WTC11 (cell line): ENCODE results near the gene GALK2. TPM values are rescaled to one million over a fixed set of nuclear protein-coding genes. Genes with fewer than 3 reads are reported as not detected.
A peak's percentile ranks its signal among the peaks of the same experiment; 100 is the strongest.

ENCODE experiments used
- ATAC-seq: fragments of 200-7000 bp; cut with Tn5 transposase; 2 replicates; pipeline ENCODE4 v1.10.0; 2021; ENCODE audit warnings: mild to moderate bottlenecking, moderate library complexity
- CTCF ChIA-PET: fragments of 300-600 bp; sonication (Branson Sonifier 250); formaldehyde crosslinking; loops from one replicate; lab custom pipeline; 2021; ENCODE audit warnings: antibody characterized with exemption; lab: Charles Lee
- POLR2A ChIA-PET: fragments of 350-600 bp; sonication (Branson Sonifier 250); formaldehyde crosslinking; loops from one replicate; lab custom pipeline; 2021; ENCODE audit warnings: antibody characterized with exemption; lab: Charles Lee
- DNase-seq: peaks from one replicate; pipeline ENCODE4 v3.0.0; 2021; ENCODE audit warnings: low spot score
- H3K27ac Mint-ChIP-seq: 2 replicates; pipeline ENCODE4 v1.8.0; 2021; ENCODE audit warnings: mixed read lengths
- H3K27me3 Mint-ChIP-seq: 2 replicates; pipeline ENCODE4 v1.8.0; 2021; ENCODE audit warnings: low read depth, mild to moderate bottlenecking, moderate library complexity, mixed read lengths
- H3K36me3 Mint-ChIP-seq: 2 replicates; pipeline ENCODE4 v1.8.0; 2021; ENCODE audit warnings: mixed read lengths
- H3K4me1 Mint-ChIP-seq: 2 replicates; pipeline ENCODE4 v1.8.0; 2022; ENCODE audit warnings: mixed read lengths
- H3K4me3 Mint-ChIP-seq: 2 replicates; pipeline ENCODE4 v1.8.0; 2021; ENCODE audit warnings: mild to moderate bottlenecking, moderate library complexity, mixed read lengths
- H3K9me3 Mint-ChIP-seq: 2 replicates; pipeline ENCODE4 v1.8.0; 2021; ENCODE audit warnings: mixed read lengths
- CTCF ChIP-seq: fragments of 200-600 bp; IDR thresholded peaks from 2 replicates; pipeline ENCODE4 v1.8.0; 2022; ENCODE audit warnings: antibody characterized with exemption
- ERG ChIP-seq: fragments of 250-450 bp; sonication (Bioruptor Pico); IDR thresholded peaks from 2 replicates; pipeline ENCODE4 v1.8.0; 2021; ENCODE audit warnings: mild to moderate bottlenecking
- ESRRA ChIP-seq: sonication (generic); formaldehyde crosslinking; IDR thresholded peaks from 2 replicates; pipeline ENCODE4 v1.8.1; 2022; ENCODE audit warnings: mild to moderate bottlenecking, missing genetic modification reagents, borderline replicate concordance
- GABPB1 ChIP-seq: sonication (generic); formaldehyde crosslinking; IDR thresholded peaks from 2 replicates; pipeline ENCODE4 v1.8.1; 2023; ENCODE audit warnings: mild to moderate bottlenecking, missing genetic modification reagents
- NFE2L1 ChIP-seq: sonication (generic); formaldehyde crosslinking; IDR thresholded peaks from 2 replicates; pipeline ENCODE4 v1.8.1; 2023; ENCODE audit warnings: missing genetic modification reagents
- RORB ChIP-seq: fragments of 250-450 bp; sonication (Bioruptor Pico); IDR thresholded peaks from 2 replicates; pipeline ENCODE4 v1.9.0; 2021; ENCODE audit warnings: mild to moderate bottlenecking
- SMAD3 ChIP-seq: sonication (generic); formaldehyde crosslinking; IDR thresholded peaks from 2 replicates; pipeline ENCODE4 v1.8.0; 2022; ENCODE audit warnings: missing genetic modification reagents, mild to moderate bottlenecking, borderline replicate concordance
- TEAD1 ChIP-seq: sonication (generic); formaldehyde crosslinking; IDR thresholded peaks from 2 replicates; pipeline ENCODE4 v1.8.0; 2022; ENCODE audit warnings: mild to moderate bottlenecking, missing genetic modification reagents
- ZBTB43 ChIP-seq: sonication (generic); formaldehyde crosslinking; IDR thresholded peaks from 2 replicates; pipeline ENCODE4 v1.8.1; 2023; ENCODE audit warnings: mild to moderate bottlenecking, missing genetic modification reagents
- ZNF219 ChIP-seq: sonication (generic); formaldehyde crosslinking; IDR thresholded peaks from 2 replicates; pipeline ENCODE4 v1.8.0; 2023; ENCODE audit warnings: missing genetic modification reagents, mild to moderate bottlenecking, borderline replicate concordance
- ZNF317 ChIP-seq: sonication (generic); formaldehyde crosslinking; IDR thresholded peaks from 2 replicates; pipeline ENCODE4 v1.8.1; 2023; ENCODE audit warnings: low read depth, mild to moderate bottlenecking, moderate library complexity, missing genetic modification reagents, borderline replicate concordance
- total RNA-seq: library from RNA; stranded (reverse); gene quantifications from 3 replicates; pipeline ENCODE4 v1.2.3, GENCODE V29; 2021

The GALK2 gene
- total RNA-seq, 1 experiment from 2014 or later = 16.9 TPM

- Mint-ChIP-seq H3K9me3 (no peaks in the 10 kb centered on the region), H3K27me3 (no peaks in the 10 kb centered on the region), H3K4me3 (peak overlapping the region; percentile 99), H3K4me1 (peaks cover 28% of the 10 kb centered on the region), H3K36me3 (peaks cover 3% of the 10 kb centered on the region; the same call in 1 of the 2 replicates), H3K27ac (peak overlapping the region; percentile 83)
- CTCF ChIA-PET = interaction anchor here (1.1 to 1.8 kb wide), 5 partner anchors 9 to 294 kb away, joined by 4 to 8 read pairs (median 5); partner anchors contain the start of gene GALK2
- DNase-seq (no peak), ATAC-seq (no peak)
- POLR2A ChIA-PET = interaction anchor here (1.0 to 1.8 kb wide), 2 partner anchors 14 to 278 kb away, joined by 4 to 17 read pairs; partner anchors contain the start of genes EID1 and GALK2
- TF ChIP-seq GABPB1 (CRISPR knock-in tag) (no peak), ZBTB43 (CRISPR knock-in tag) (0 out of 2 replicates have a peak, but pooled peaks have one; percentile 7), TEAD1 (CRISPR knock-in tag) (0 out of 2 replicates have a peak, but pooled peaks have one; percentile 1)
Measured at GRCh38 chr15:49155834-49156627, 14.0 kb upstream of the GALK2 start.

GRCh38 chr15:49163678-49164077 is 6.4 kb upstream of the GALK2 start:
- no peak for ATAC-seq
- H3K4me3 Mint-ChIP-seq = no peak overlapping the region
- POLR2A ChIA-PET = no interaction called here

GRCh38 chr15:49164865-49165264 is 5.2 kb upstream of the GALK2 start:
- peaks cover 4% of the 10 kb centered on the region for H3K4me1 Mint-ChIP-seq
- peaks cover 7% of the 10 kb centered on the region for H3K27me3 Mint-ChIP-seq
- CTCF ChIA-PET = no interaction called here
- ATAC-seq (no peak), DNase-seq (no peak)
- POLR2A ChIA-PET = no interaction called here
- H3K9me3 Mint-ChIP-seq = no peaks in the 10 kb centered on the region
- TF ChIP-seq ESRRA (CRISPR knock-in tag) = no peak
- no peak for TF ChIP-seq CTCF
- no peak overlapping the region for H3K27ac Mint-ChIP-seq
- no peaks in the 10 kb centered on the region for H3K36me3 Mint-ChIP-seq
- no peak overlapping the region for H3K4me3 Mint-ChIP-seq

More at GRCh38 chr15:49163678-49164077, 6.4 kb upstream of the GALK2 start:
- Mint-ChIP-seq H3K4me1 (no peaks in the 10 kb centered on the region), H3K36me3 (no peaks in the 10 kb centered on the region), H3K9me3 (no peaks in the 10 kb centered on the region), H3K27ac (no peak overlapping the region)
- CTCF ChIA-PET = no interaction called here
- DNase-seq = no peak
- TF ChIP-seq ZNF317 (CRISPR knock-in tag) = no peak
- no peak for TF ChIP-seq GABPB1 (CRISPR knock-in tag)
- no peak for TF ChIP-seq SMAD3 (CRISPR knock-in tag)
- TF ChIP-seq, all 79 proteins: peak for 0
- no peaks in the 10 kb centered on the region for H3K27me3 Mint-ChIP-seq

GRCh38 chr15:49168016-49168415 is 2.0 kb upstream of the GALK2 start:
- TF ChIP-seq NFE2L1 (CRISPR knock-in tag) (no peak), ESRRA (CRISPR knock-in tag) (no peak), RORB (CRISPR knock-in tag) (no peak), ERG (CRISPR knock-in tag) (no peak), ZNF219 (CRISPR knock-in tag) (no peak)
- ATAC-seq (no peak), DNase-seq (no peak)
- Mint-ChIP-seq H3K36me3 (no peaks in the 10 kb centered on the region), H3K27ac (no peak overlapping the region), H3K27me3 (peaks cover 7% of the 10 kb centered on the region), H3K4me3 (no peak overlapping the region), H3K4me1 (peaks cover 7% of the 10 kb centered on the region), H3K9me3 (no peaks in the 10 kb centered on the region)
- POLR2A ChIA-PET = no interaction called here
- CTCF ChIA-PET = no interaction called here
